ENCODE measurements around the gene TRIP6.

DNA sequence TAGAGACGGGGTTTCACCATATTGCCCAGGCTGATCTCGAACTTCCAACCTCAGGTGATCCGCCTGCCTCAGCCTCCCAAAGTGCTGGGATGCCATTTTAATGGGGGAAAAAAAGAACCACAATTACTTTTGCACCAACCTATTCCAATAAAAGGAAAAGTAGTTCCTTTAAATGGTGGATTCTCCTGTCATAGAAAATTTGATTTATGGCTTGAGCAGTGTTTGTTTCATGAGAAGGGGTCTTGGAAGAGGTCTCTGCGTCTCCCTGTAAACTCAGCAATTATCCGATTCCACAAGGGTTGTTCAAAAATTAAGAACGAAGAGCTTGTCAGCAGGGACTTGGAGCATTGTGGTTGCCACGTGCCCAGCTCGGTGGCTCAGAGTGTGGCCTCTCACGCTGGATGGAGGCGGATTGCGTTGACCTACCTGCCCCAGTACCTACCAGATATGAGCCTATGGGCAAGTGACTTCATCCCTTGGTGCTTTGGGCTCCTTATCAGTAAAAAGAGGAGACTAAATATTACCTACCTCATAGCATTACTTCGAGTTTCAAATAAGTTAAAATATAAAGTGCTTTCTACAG lies 2.8 kb upstream of the TRIP6 start:
- no peak for TF ChIP-seq POLR2AphosphoS5 (IDR thresholded peaks at IDR 0.05; ENCODE audit: low read depth, low read length)
- no peak for TF ChIP-seq POLR2A (IDR thresholded peaks at IDR 0.05; ENCODE audit: low read depth, low read length)
- no peak for TF ChIP-seq TAF1 (IDR thresholded peaks at IDR 0.05; ENCODE audit: borderline replicate concordance, low read depth, low read length)

Measured in GM12892 (cell line).